Osteocyte (in vitro differentiated cells): ENCODE data around the gene CHD5. TPM values are rescaled to one million over a fixed set of nuclear protein-coding genes. Genes with fewer than 3 reads are reported as not detected.

Experiments
- DNase-seq: peaks from one replicate; pipeline ENCODE4 v3.0.0; 2021; ENCODE audit warnings: mixed read lengths; ENCODE audit not compliant: unreplicated experiment; ENCODE audit errors: extremely low spot score
- H3K27ac Mint-ChIP-seq: one replicate; pipeline ENCODE4 v1.8.0; 2021; ENCODE audit warnings: mild to moderate bottlenecking, mixed read lengths; ENCODE audit not compliant: unreplicated experiment
- H3K27me3 Mint-ChIP-seq: one replicate; pipeline ENCODE4 v1.8.0; 2021; ENCODE audit warnings: mixed read lengths; ENCODE audit not compliant: unreplicated experiment
- H3K36me3 Mint-ChIP-seq: one replicate; pipeline ENCODE4 v1.8.0; 2021; ENCODE audit warnings: mixed read lengths; ENCODE audit not compliant: unreplicated experiment
- H3K4me1 Mint-ChIP-seq: one replicate; pipeline ENCODE4 v1.8.0; 2021; ENCODE audit warnings: mixed read lengths; ENCODE audit not compliant: unreplicated experiment
- H3K4me3 Mint-ChIP-seq: one replicate; pipeline ENCODE4 v1.8.0; 2021; ENCODE audit warnings: mild to moderate bottlenecking, moderate library complexity, mixed read lengths; ENCODE audit not compliant: unreplicated experiment
- H3K9me3 Mint-ChIP-seq: one replicate; pipeline ENCODE4 v1.8.0; 2021; ENCODE audit warnings: mixed read lengths; ENCODE audit not compliant: unreplicated experiment
- CTCF ChIP-seq: fragments of 200-600 bp; sonication (generic); IDR thresholded peaks from 2 replicates; pipeline ENCODE4 v1.5.0; 2021; ENCODE audit warnings: antibody characterized with exemption, mild to moderate bottlenecking, moderate library complexity
- total RNA-seq: library from RNA; stranded (reverse); gene quantifications from 2 replicates; pipeline ENCODE4 v1.2.1, GENCODE V29; 2021

Gene CHD5
- total RNA-seq, 1 donor from 2014 or later = 0.43 TPM

- Mint-ChIP-seq H3K9me3 (no peaks in the 10 kb centered on the region), H3K36me3 (no peaks in the 10 kb centered on the region), H3K4me1 (peaks cover 15% of the 10 kb centered on the region), H3K4me3 (no peak overlapping the region), H3K27me3 (peaks cover 48% of the 10 kb centered on the region), H3K27ac (no peak overlapping the region)
- no peak for DNase-seq
- TF ChIP-seq CTCF = no peak
Measured at GRCh38 chr1:6177681-6178380, 2.3 kb downstream of the CHD5 start.

GRCh38 chr1:6176779-6177178 is 3.3 kb downstream of the CHD5 start:
- peaks cover 14% of the 10 kb centered on the region for H3K4me1 Mint-ChIP-seq
- no peak for DNase-seq
- no peak overlapping the region for H3K4me3 Mint-ChIP-seq

GRCh38 chr1:6175411-6175828 is 4.7 kb downstream of the CHD5 start:
- no peaks in the 10 kb centered on the region for H3K9me3 Mint-ChIP-seq
- H3K27me3 Mint-ChIP-seq = peaks cover 28% of the 10 kb centered on the region
- H3K36me3 Mint-ChIP-seq = no peaks in the 10 kb centered on the region
- peaks cover 4% of the 10 kb centered on the region for H3K4me1 Mint-ChIP-seq
- no peak for DNase-seq
- H3K27ac Mint-ChIP-seq = no peak overlapping the region
- no peak for TF ChIP-seq CTCF
- no peak overlapping the region for H3K4me3 Mint-ChIP-seq

More at GRCh38 chr1:6176779-6177178, 3.3 kb downstream of the CHD5 start:
- Mint-ChIP-seq H3K9me3 (no peaks in the 10 kb centered on the region), H3K27me3 (peaks cover 41% of the 10 kb centered on the region), H3K36me3 (no peaks in the 10 kb centered on the region), H3K27ac (no peak overlapping the region)
- no peak for TF ChIP-seq CTCF

GRCh38 chr1:6174621-6175410 is 5.3 kb downstream of the CHD5 start:
- no peak for DNase-seq
- no peak for TF ChIP-seq CTCF

GRCh38 chr1:6172549-6172948 is 7.6 kb downstream of the CHD5 start:
- no peak overlapping the region for H3K27ac Mint-ChIP-seq
- no peak for DNase-seq
- no peaks in the 10 kb centered on the region for H3K4me1 Mint-ChIP-seq
- H3K36me3 Mint-ChIP-seq = no peaks in the 10 kb centered on the region
- peaks cover 13% of the 10 kb centered on the region for H3K27me3 Mint-ChIP-seq
- no peak overlapping the region for H3K4me3 Mint-ChIP-seq
- no peaks in the 10 kb centered on the region for H3K9me3 Mint-ChIP-seq
- TF ChIP-seq CTCF = no peak

More at GRCh38 chr1:6174621-6175410, 5.3 kb downstream of the CHD5 start:
- Mint-ChIP-seq H3K4me3 (no peak overlapping the region), H3K9me3 (no peaks in the 10 kb centered on the region), H3K27ac (no peak overlapping the region), H3K27me3 (peaks cover 28% of the 10 kb centered on the region), H3K4me1 (peaks cover 4% of the 10 kb centered on the region), H3K36me3 (no peaks in the 10 kb centered on the region)
